Omental fat pad (tissue), 4 donors: ENCODE measurements around the gene RAX2. TPM values are rescaled to one million over a fixed set of nuclear protein-coding genes. Genes with fewer than 3 reads are reported as not detected.
"Not testable (repeated sequence)": the region's sequence is repeated elsewhere in the genome, so short reads cannot be mapped to it uniquely, and the experiment has no call there.

Source experiments
- ATAC-seq: fragments of 150-250 bp; one replicate; pipeline ENCODE4 v1.9.1; 2016; ENCODE audit warnings: mild to moderate bottlenecking, moderate library complexity; ENCODE audit not compliant: low FRiP score
- DNase-seq: peaks from one replicate; pipeline ENCODE4 v3.0.0-alpha.2; 2019; ENCODE audit warnings: low spot score
- CTCF ChIP-seq, 3 donors: fragments of 450-650 bp; IDR thresholded peaks; one replicate each; pipeline ENCODE4 v1.5.1; 2016 to 2017; ENCODE audit warnings: antibody characterized with exemption in 3 of 3, mild to moderate bottlenecking in 3 of 3, moderate library complexity in 2 of 3
- total RNA-seq, 4 donors: library from RNA; depleted of rRNA; stranded (reverse); fragments of >200 nt; gene quantifications; one replicate each; pipeline ENCODE4 v1.1.0, GENCODE V29; 2016

Gene RAX2
- total RNA-seq, 4 donors from 2014 or later, result 0.19 TPM; not detected in 3

GRCh38 chr19:3768748-3769099 is 3.3 kb downstream of the RAX2 start:
- TF ChIP-seq CTCF (IDR thresholded peaks at IDR 0.05), result no peak
- no peak for ATAC-seq

GRCh38 chr19:3768015-3768747 is 3.8 kb downstream of the RAX2 start:
- ATAC-seq, result no peak
- no peak for TF ChIP-seq CTCF (IDR thresholded peaks at IDR 0.05)
- DNase-seq, result no peak

More at GRCh38 chr19:3768748-3769099, 3.3 kb downstream of the RAX2 start:
- DNase-seq, result no peak

GRCh38 chr19:3767050-3767449 is 5.0 kb downstream of the RAX2 start:
- ATAC-seq, result no peak
- no peak for TF ChIP-seq CTCF (IDR thresholded peaks at IDR 0.05)
- DNase-seq, result no peak

GRCh38 chr19:3766520-3766919 is 5.5 kb downstream of the RAX2 start:
- no peak for DNase-seq
- TF ChIP-seq CTCF (IDR thresholded peaks at IDR 0.05), result no peak
- no peak for ATAC-seq

GRCh38 chr19:3765757-3766156 is 6.3 kb downstream of the RAX2 start:
- DNase-seq, ATAC-seq: not testable (repeated sequence)

- no peak for DNase-seq
- ATAC-seq, result no peak
- TF ChIP-seq CTCF (IDR thresholded peaks at IDR 0.05), result no peak
Observed at GRCh38 chr19:3765121-3765520, 6.9 kb downstream of the RAX2 start.

- DNase-seq, result peak; percentile 96
- TF ChIP-seq CTCF (IDR thresholded peaks at IDR 0.05), result no peak
- ATAC-seq, result peak; percentile 97
Observed at GRCh38 chr19:3762501-3763459, 9.2 kb downstream of the RAX2 start, which contains the start of gene MRPL54. Gene MRPL54, plus strand, starts transcription at chr19:3762682. Its CDS starts 19 bp downstream, at chr19:3762701.
